Lower lobe of right lung (tissue), 2 donors: Measurements from ENCODE around the gene FOXS1. TPM values are rescaled to one million over a fixed set of nuclear protein-coding genes. Genes with fewer than 3 reads are reported as not detected.

Experiments used
- ATAC-seq, 2 donors: fragments of 200-7000 bp; cut with Tn5 transposase; one replicate each; pipeline ENCODE4 v1.9.1; 2020 to 2022; ENCODE audit warnings: mild to moderate bottlenecking in 2 of 2, moderate library complexity in 2 of 2
- DNase-seq: peaks from one replicate; pipeline ENCODE4 v3.0.0-alpha.2; 2020
- H3K27ac ChIP-seq: fragments of 200-600 bp; one replicate; pipeline ENCODE4 v1.8.0; 2022
- H3K27me3 ChIP-seq: fragments of 200-600 bp; one replicate; pipeline ENCODE4 v1.8.0; 2022; ENCODE audit warnings: low read depth
- H3K36me3 ChIP-seq: fragments of 200-600 bp; one replicate; pipeline ENCODE4 v1.8.0; 2022; ENCODE audit warnings: mild to moderate bottlenecking
- H3K4me1 ChIP-seq: fragments of 200-600 bp; one replicate; pipeline ENCODE4 v1.8.0; 2022
- H3K4me3 ChIP-seq: fragments of 200-600 bp; one replicate; pipeline ENCODE4 v1.8.0; 2022; ENCODE audit warnings: mild to moderate bottlenecking
- H3K9me3 ChIP-seq: fragments of 200-600 bp; one replicate; pipeline ENCODE4 v1.8.0; 2022
- intact Hi-C: fragments of 100-400 bp; cut with DNase I; formaldehyde crosslinking; loops from one replicate; pipeline ENCODE4 v1.11.0; 2022
- long read RNA-seq: library from polyadenylated mRNA; unstranded; transcript quantifications from one replicate; pipeline ENCODE4 v2.0.0, GENCODE V29; 2021
- total RNA-seq: library from RNA; stranded (reverse); fragmentation: NEBNext Ultra II Directional; extraction: Animal tissue kit (Norgen Biotek cat#: 25700); gene quantifications from one replicate; pipeline ENCODE4 v1.2.1, GENCODE V29; 2021
- TF ChIP-seq, protein P1 (sequence below): fragments of 200-600 bp; IDR thresholded peaks from one replicate; pipeline ENCODE4 v1.8.0; 2022; ENCODE audit warnings: antibody characterized with exemption, mild to moderate bottlenecking
- donor health status: DM: no; HTN: yes; CAD: no; lungs with severe emphysema.

Gene FOXS1
- total RNA-seq: 1.1 TPM
- long read RNA-seq: 0 reads

DNA sequence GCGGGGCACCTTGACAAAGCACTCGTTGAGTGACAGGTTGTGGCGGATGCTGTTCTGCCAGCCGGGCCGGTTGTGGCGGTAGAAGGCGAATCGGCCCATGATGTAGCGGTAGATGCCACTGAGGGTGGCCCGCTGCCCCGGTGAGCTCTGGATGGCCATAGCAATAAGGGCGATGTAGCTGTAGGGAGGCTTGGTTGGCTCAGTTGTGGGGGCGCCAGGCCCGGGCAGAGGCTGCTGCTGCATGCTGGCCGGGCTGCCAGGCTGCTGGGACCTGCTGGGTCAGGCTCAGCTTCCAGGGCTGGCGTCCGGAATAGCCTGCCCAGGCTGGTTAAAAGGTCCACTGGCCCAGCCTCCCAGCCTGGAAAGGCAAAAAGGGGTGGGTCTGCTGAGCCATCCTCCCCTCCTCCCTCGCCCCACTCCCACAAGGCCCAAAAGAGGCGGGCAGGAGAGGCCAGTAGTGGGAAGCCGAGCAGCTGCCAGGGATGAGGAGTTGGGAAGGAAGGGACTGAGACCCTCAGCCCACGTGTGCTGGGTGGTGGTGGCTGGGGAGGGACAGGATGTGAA, at the start of gene FOXS1:
Gene FOXS1 (minus strand): TSS at position 305 of the 564 bp plus-strand sequence. CDS start 62 bp downstream, at position 243.
- peak in 1 of 2 donors; percentile 21 for ATAC-seq
- H3K36me3 ChIP-seq: no peaks in the 10 kb centered on the region
- H3K9me3 ChIP-seq: no peaks in the 10 kb centered on the region
- TF ChIP-seq, protein P1, sequence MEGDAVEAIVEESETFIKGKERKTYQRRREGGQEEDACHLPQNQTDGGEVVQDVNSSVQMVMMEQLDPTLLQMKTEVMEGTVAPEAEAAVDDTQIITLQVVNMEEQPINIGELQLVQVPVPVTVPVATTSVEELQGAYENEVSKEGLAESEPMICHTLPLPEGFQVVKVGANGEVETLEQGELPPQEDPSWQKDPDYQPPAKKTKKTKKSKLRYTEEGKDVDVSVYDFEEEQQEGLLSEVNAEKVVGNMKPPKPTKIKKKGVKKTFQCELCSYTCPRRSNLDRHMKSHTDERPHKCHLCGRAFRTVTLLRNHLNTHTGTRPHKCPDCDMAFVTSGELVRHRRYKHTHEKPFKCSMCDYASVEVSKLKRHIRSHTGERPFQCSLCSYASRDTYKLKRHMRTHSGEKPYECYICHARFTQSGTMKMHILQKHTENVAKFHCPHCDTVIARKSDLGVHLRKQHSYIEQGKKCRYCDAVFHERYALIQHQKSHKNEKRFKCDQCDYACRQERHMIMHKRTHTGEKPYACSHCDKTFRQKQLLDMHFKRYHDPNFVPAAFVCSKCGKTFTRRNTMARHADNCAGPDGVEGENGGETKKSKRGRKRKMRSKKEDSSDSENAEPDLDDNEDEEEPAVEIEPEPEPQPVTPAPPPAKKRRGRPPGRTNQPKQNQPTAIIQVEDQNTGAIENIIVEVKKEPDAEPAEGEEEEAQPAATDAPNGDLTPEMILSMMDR: no peak
- peak within 1 kb of the TSS; percentile 46 for H3K27ac ChIP-seq
- DNase-seq: no peak
- H3K4me1 ChIP-seq: peaks cover 9% of the 10 kb centered on the region
- peaks cover 4% of the 10 kb centered on the region for H3K27me3 ChIP-seq
- peak within 1 kb of the TSS; percentile 35 for H3K4me3 ChIP-seq
- intact Hi-C loops: no loop called here

DNA sequence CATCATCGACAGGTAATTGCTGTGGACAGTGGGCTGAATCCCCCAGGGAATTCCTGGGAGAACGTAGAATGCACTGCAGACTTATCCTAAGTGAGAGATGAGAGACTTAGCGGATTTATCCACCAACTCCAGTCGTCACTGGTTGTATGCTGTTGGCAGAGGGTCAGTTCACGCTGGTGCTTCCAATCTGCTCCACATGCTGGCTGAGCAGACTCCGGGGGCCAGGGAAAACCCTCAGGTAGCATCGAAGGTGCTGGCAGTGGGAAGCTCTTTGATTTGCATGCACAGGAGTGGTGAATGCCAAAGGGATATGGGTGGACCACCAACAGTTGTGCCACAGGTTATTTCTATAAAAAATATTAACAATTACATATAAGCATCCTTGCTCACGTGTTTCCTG, 45.2 kb upstream of the FOXS1 start:
- intact Hi-C loops: no loop called here
- no peaks in the 10 kb centered on the region for H3K36me3 ChIP-seq
- H3K9me3 ChIP-seq: no peaks in the 10 kb centered on the region
- TF ChIP-seq, protein P1: no peak
- no peak overlapping the region for H3K4me3 ChIP-seq
- no peaks in the 10 kb centered on the region for H3K27me3 ChIP-seq
- no peak overlapping the region for H3K27ac ChIP-seq
- DNase-seq (no peak), ATAC-seq (no peak)
- peaks cover 8% of the 10 kb centered on the region for H3K4me1 ChIP-seq

DNA sequence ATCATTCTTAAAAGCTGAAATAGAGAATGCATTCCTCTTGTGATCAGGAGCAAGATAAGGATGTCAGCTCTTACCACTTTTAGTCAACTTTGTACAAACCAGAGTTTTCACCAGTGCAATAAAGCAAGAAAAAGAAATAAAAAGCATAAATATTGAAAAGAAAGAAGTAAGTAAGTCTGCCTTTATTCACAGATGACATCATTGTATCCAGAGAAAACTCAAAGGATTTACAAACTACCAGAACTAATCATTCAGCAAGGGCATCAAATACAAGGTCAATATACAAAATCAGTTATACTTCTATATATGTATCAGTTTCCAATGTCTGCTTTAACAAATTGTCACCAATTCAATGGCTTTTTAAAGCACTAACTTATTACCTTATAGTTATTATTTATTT, 38.4 kb upstream of the FOXS1 start:
- Histone ChIP-seq H3K36me3 (no peaks in the 10 kb centered on the region), H3K4me3 (no peak overlapping the region), H3K9me3 (no peaks in the 10 kb centered on the region), H3K4me1 (peaks cover 5% of the 10 kb centered on the region), H3K27me3 (no peaks in the 10 kb centered on the region), H3K27ac (no peak overlapping the region)
- TF ChIP-seq, protein P1: no peak
- DNase-seq (no peak), ATAC-seq (no peak)
- intact Hi-C loops: no loop called here

DNA sequence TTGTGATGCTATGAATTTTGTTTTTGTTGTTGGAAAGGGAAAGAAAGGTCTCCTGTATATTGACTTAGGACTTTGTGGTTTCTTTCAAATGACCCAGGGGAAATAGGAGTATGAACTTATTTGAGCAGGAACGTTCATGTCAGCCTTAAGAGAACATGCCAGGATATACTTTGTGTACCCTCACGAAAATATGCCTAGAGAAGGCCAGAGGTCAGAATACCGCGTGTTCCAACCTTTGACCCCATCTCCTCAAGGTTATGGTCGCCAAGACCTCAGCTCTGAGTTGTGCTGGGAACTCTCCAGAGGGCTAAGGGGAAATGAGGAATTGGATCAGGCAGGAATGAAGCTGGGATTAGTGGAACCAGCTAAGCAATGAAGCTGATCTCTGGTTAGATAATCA, 36.5 kb upstream of the FOXS1 start:
- H3K36me3 ChIP-seq: no peaks in the 10 kb centered on the region

DNA sequence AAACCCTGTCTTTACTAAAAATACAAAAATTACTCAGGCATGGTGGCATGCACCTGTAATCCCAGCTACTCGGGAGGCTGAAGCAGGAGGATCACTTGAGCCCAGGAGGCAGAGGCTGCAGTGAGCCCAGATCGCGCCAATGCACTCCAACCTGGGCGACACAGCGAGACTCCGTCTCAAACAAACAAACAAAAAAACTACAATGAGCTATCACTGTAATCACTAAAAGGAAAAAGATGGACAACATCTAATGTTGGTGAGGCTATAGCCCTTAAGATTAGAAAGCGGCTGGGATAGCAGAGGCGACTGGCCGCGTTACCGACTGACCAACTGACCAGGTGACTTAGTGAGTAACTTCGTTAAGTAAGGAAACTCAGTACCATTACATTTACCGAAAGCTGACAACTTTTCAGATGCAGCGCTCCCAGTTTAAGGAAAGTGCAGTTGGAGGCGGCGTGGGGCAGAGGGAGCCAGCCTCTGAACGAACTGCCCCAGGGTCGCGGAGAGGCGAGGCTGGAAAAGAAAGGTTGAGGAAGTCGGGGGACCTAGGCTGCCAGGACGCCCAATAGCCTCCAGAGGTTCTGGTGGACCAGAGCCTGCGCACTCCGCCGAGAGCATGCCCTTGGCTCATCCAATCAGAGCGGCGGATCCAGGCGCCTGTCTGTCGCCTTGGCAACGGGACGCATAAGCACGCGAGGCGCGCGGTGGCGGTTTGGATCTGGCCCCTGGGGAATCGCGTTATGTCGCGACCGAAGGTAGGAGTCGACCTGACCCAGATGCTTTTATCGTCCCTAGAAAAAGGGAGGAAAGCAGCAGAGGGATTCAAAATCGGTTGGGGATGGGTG, 34.0 kb upstream of the FOXS1 start:
- ATAC-seq: peak; percentile 99 to 100
- Histone ChIP-seq H3K9me3 (no peaks in the 10 kb centered on the region), H3K36me3 (no peaks in the 10 kb centered on the region), H3K4me1 (peaks cover 5% of the 10 kb centered on the region), H3K4me3 (peak overlapping the region; percentile 69), H3K27ac (peak overlapping the region; percentile 82), H3K27me3 (no peaks in the 10 kb centered on the region)
- TF ChIP-seq, protein P1: peak; percentile 9
- intact Hi-C loops: no loop called here
- peak; percentile 99 for DNase-seq

More for the DNA sequence above, 36.5 kb upstream of the FOXS1 start:
- no peak for ATAC-seq
- H3K9me3 ChIP-seq: no peaks in the 10 kb centered on the region
- no peaks in the 10 kb centered on the region for H3K27me3 ChIP-seq
- TF ChIP-seq, protein P1: no peak
- H3K4me1 ChIP-seq: peaks cover 5% of the 10 kb centered on the region
- DNase-seq: no peak
- intact Hi-C loops: no loop called here
- no peak overlapping the region for H3K27ac ChIP-seq
- H3K4me3 ChIP-seq: no peak overlapping the region
